GM20431 (cell line): Measurements from ENCODE around the gene PDLIM4.

Experiments used
- in situ Hi-C: fragments of 300-500 bp; cut with MseI, MboI; formaldehyde crosslinking; loops from one replicate; pipeline ENCODE4 v1.15.0; 2020; ENCODE audit warnings: low sequenced_read_pairs; ENCODE audit not compliant: unreplicated experiment

Gene PDLIM4

GRCh38 chr5:132299917-132300316 is 42.4 kb downstream of the PDLIM4 start:
- in situ Hi-C loops, result no loop called here

GRCh38 chr5:132300577-132301343 is 43.3 kb downstream of the PDLIM4 start:
- in situ Hi-C loops, result no loop called here

- in situ Hi-C loops, result no loop called here
These were observed 44.1 kb downstream of the PDLIM4 start for GRCh38 chr5:132301344-132302271.

GRCh38 chr5:132302413-132302812 is 44.9 kb downstream of the PDLIM4 start:
- in situ Hi-C loops, result no loop called here

GRCh38 chr5:132303589-132303988 is 46.1 kb downstream of the PDLIM4 start:
- in situ Hi-C loops, result no loop called here

- in situ Hi-C loops, result no loop called here
These were observed 47.9 kb downstream of the PDLIM4 start for GRCh38 chr5:132305420-132305819.

GRCh38 chr5:132308701-132309100 is 51.2 kb downstream of the PDLIM4 start:
- in situ Hi-C loops, result no loop called here

- in situ Hi-C loops, result no loop called here
These were observed 52.2 kb downstream of the PDLIM4 start for GRCh38 chr5:132309679-132310078.

- in situ Hi-C loops, result no loop called here
These were observed 52.8 kb downstream of the PDLIM4 start for GRCh38 chr5:132310141-132310834.

- in situ Hi-C loops, result no loop called here
These were observed 55.9 kb downstream of the PDLIM4 start for GRCh38 chr5:132313366-132313765.

GRCh38 chr5:132313961-132314432 is 56.5 kb downstream of the PDLIM4 start:
- in situ Hi-C loops, result no loop called here

- in situ Hi-C loops, result no loop called here
These were observed 58.1 kb downstream of the PDLIM4 start for GRCh38 chr5:132315529-132316067.

- in situ Hi-C loops, result no loop called here
These were observed 62.5 kb downstream of the PDLIM4 start for GRCh38 chr5:132319975-132320374.

- in situ Hi-C loops, result no loop called here
These were observed 63.7 kb downstream of the PDLIM4 start for GRCh38 chr5:132321109-132321721.

- in situ Hi-C loops, result no loop called here
These were observed 64.8 kb downstream of the PDLIM4 start for GRCh38 chr5:132322266-132322665.
